GM12874 (cell line): ENCODE results near the gene SMIM32.

Experiments used
- CTCF ChIP-seq: IDR thresholded peaks from 2 replicates; pipeline ENCODE4 v1.5.1; 2011; ENCODE audit warnings: low read depth, mild to moderate bottlenecking, control low read depth, low read length, moderate library complexity; ENCODE audit not compliant: insufficient read depth

The SMIM32 gene

GRCh38 chr5:136159457-136159856, 33.5 kb downstream of the SMIM32 start:
- TF ChIP-seq CTCF = no peak

- no peak for TF ChIP-seq CTCF
Measured at GRCh38 chr5:136157514-136157913, 35.4 kb downstream of the SMIM32 start.

- TF ChIP-seq CTCF = no peak
Measured at GRCh38 chr5:136155761-136156160, 37.2 kb downstream of the SMIM32 start.

GRCh38 chr5:136155078-136155477, 37.9 kb downstream of the SMIM32 start:
- TF ChIP-seq CTCF = no peak

GRCh38 chr5:136153581-136154236, 39.3 kb downstream of the SMIM32 start:
- TF ChIP-seq CTCF = no peak

DNA sequence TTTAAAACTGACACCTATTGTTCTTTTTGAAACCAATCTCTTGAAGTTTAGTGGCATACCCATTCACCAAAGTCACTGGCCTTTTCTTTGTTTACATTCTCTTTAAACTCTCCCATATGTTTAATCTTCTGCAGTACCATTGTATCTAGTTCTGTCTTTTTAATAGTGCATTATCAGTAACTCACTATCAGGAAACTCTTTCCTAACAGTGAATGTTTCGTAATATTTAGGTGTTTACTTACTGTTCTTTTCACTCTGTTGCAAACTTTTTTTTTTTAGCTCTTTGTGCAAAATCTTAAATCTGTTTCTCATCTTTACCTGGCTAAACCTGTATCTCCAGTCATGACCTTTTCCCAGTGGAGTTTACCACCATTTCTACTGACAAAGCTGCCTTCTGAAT, 43.1 kb downstream of the SMIM32 start:
- TF ChIP-seq CTCF = no peak

GRCh38 chr5:136147632-136148031, 45.3 kb downstream of the SMIM32 start:
- no peak for TF ChIP-seq CTCF
